ENCODE results near the gene AOPEP.

AOPEP gene

DNA sequence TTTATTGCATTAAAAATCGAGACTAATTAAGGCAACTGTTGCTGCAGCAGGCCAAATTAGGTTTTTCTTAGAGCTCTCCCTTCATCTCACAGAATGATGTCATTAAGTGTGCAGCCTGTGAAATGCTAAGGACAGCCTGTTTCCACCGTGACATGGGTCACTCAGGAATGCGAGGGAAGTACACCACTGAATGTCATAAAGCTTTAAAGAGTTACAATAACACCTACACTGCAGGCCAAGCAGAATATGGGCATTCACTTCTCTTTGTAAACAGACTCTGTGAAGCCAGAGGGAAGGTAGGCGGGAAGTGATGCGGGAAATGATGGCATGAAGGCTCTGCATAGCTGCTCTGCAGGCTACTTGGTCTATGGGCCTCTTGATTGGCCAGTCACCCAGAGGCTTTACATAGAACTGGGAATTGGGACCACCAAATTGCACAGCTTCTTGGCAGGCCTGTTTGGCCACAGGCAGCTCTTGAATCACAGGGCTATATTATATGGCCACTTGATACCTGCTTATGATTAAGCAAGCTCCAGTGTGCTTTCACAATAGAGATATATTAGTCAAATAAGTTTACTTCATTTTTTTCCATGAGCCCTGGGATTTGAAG is 28.4 kb upstream of the AOPEP start:
- TF ChIP-seq, protein P1, sequence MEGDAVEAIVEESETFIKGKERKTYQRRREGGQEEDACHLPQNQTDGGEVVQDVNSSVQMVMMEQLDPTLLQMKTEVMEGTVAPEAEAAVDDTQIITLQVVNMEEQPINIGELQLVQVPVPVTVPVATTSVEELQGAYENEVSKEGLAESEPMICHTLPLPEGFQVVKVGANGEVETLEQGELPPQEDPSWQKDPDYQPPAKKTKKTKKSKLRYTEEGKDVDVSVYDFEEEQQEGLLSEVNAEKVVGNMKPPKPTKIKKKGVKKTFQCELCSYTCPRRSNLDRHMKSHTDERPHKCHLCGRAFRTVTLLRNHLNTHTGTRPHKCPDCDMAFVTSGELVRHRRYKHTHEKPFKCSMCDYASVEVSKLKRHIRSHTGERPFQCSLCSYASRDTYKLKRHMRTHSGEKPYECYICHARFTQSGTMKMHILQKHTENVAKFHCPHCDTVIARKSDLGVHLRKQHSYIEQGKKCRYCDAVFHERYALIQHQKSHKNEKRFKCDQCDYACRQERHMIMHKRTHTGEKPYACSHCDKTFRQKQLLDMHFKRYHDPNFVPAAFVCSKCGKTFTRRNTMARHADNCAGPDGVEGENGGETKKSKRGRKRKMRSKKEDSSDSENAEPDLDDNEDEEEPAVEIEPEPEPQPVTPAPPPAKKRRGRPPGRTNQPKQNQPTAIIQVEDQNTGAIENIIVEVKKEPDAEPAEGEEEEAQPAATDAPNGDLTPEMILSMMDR (IDR thresholded peaks at IDR 0.05; ENCODE audit: borderline replicate concordance, control extremely low read depth, extremely low read depth, insufficient read depth, missing control alignments), result no peak
- DNase-seq (ENCODE audit: low spot score), result no peak
- in situ Hi-C loops (cut with MboI; ENCODE audit: low sequenced_read_pairs, unreplicated experiment), result no loop called here

DNA sequence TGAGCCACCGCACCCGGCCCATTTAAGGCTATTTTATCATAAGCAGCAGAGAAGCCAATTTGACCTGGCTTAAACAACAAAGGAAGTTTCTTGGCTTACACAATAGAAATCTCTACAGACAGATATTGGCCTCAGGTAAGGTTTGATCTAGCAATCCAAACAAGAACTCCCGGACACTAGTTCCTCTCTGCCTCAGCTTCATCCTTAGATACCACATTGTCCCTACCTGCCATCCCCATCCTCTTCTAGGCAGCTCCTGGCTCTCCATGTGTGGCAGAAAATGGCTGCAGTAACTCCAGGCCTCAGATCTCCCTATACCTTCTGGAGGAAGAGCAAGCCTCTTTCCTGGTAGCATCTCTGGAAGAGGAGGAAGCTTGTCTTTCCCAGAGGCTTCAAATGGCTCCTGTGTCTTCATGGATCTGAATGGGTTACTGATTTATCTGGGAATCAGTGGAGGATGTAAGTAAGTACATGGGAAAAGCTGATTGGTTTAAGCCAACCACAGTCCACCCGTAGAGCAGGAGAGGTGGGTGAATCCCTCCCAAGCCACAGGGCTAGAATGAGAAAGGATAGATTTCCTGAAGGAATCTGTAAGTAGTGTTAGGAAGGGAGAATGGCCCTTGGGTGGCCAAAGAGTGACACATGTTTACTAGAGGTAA is 26.7 kb upstream of the AOPEP start:
- TF ChIP-seq, protein P1 (IDR thresholded peaks at IDR 0.05; ENCODE audit: borderline replicate concordance, control extremely low read depth, extremely low read depth, insufficient read depth, missing control alignments), result no peak
- DNase-seq (ENCODE audit: low spot score), result no peak
- in situ Hi-C loops (cut with MboI; ENCODE audit: low sequenced_read_pairs, unreplicated experiment), result no loop called here

DNA sequence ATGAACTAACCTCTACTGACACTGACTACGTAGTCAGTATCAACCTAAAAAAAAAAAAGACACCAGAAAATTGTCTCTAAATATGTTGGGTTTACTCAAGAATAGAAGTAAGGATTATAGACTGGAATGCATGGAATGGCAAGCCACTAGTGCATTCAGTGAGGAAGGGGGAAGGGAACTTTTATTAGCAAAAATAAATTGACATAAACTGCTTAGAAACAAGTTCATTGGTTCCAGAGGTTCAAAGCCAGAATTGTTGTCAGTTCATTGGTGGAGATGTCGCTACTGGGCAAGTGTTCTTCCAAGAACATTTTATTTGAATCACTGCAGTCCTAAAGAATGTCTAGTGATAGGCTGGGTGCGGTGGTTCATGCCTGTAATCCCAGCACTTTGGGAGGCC is 26.1 kb upstream of the AOPEP start:
- in situ Hi-C loops (cut with MboI; ENCODE audit: low sequenced_read_pairs, unreplicated experiment), result no loop called here
- DNase-seq (ENCODE audit: low spot score), result no peak
- TF ChIP-seq, protein P1 (IDR thresholded peaks at IDR 0.05; ENCODE audit: borderline replicate concordance, control extremely low read depth, extremely low read depth, insufficient read depth, missing control alignments), result no peak

DNA sequence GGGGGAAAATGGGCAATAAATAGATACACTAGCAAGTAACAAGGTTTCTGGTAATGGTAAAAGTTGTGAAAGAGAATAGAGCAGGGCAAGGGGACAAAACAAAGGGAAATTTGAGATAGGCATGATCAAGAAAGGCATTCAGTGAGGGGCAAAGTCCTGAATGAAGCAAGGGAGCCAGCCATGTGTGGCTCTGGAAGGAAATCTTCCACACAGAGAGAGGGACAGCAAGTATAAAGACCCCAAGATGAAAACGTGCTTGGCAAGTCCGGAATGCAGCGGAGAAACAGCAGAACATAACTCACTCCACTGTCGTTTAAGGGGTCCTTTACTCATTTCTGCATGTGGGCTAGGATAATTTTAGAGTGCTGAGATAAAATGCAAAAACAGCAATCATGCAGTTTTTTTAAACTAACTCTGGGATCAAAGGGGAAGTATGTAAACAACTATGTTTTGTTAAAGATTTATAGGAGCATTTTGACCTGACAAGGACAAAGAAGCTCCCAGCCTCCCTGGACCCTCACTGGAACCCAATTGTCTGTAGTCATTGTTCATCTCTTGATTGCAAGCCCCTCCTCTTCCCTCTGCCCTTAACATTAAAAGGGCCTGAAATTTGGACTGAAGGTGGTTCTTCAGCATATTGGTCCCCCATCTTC is 22.9 kb upstream of the AOPEP start:
- TF ChIP-seq, protein P1 (IDR thresholded peaks at IDR 0.05; ENCODE audit: borderline replicate concordance, control extremely low read depth, extremely low read depth, insufficient read depth, missing control alignments), result no peak
- in situ Hi-C loops (cut with MboI; ENCODE audit: low sequenced_read_pairs, unreplicated experiment), result no loop called here
- no peak for DNase-seq (ENCODE audit: low spot score)

DNA sequence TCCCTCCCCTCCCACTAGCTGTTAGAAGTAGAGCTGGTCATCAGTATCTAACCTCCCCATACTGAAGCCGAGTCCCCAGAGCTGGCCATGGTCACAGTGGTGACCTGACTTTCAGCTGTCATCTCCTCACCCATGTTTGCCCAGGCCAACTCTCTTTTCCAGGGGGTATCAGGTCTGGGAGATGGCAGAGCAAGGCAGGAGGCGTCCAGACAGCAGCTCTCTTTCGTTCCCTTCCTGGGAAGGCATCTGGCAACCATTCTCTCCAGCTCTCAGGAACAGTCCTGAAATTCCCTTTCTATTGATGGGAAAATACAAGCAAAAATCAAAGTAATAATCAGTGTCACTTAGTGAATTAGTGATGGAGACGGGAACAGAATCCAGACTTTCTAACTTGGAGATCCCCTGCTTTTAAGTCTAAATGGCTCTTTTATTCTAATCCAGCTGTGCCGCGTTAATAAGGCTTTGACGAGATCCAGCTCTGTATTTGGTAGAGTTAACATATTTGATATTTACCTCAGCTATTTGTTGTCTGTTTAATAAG is 21.3 kb upstream of the AOPEP start:
- DNase-seq (ENCODE audit: low spot score), result no peak
- TF ChIP-seq, protein P1 (IDR thresholded peaks at IDR 0.05; ENCODE audit: borderline replicate concordance, control extremely low read depth, extremely low read depth, insufficient read depth, missing control alignments), result no peak
- in situ Hi-C loops (cut with MboI; ENCODE audit: low sequenced_read_pairs, unreplicated experiment), result no loop called here

DNA sequence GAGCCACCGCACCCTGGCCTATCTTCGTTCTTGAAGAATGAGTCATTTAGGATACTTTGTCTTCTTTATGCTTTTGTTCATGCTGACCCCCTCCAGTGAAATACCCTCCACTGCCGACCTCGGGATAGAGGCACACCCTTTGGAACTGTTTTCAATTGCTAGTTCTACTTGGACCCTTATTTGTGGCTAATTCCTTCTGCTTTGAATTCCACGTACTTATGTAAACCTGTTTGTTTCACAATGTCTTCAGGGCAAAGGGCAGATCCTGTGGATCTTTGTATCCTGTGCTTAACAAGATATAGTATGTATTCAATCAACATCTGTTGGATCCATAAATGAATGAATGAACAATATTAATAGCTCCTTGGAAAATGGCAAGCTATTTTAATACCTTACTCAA is 19.6 kb upstream of the AOPEP start:
- TF ChIP-seq, protein P1 (IDR thresholded peaks at IDR 0.05; ENCODE audit: borderline replicate concordance, control extremely low read depth, extremely low read depth, insufficient read depth, missing control alignments), result no peak
- in situ Hi-C loops (cut with MboI; ENCODE audit: low sequenced_read_pairs, unreplicated experiment), result no loop called here
- DNase-seq (ENCODE audit: low spot score), result no peak
